ENCODE results near the gene EMSY. TPM values are rescaled to one million over a fixed set of nuclear protein-coding genes. Genes with fewer than 3 reads are reported as not detected.
"Not testable (repeated sequence)": the region's sequence is repeated elsewhere in the genome, so short reads cannot be mapped to it uniquely, and the experiment has no call there.

EMSY gene
- total RNA-seq, 1 donor from 2014 or later: 20.9 TPM

- H3K4me1 ChIP-seq: no peaks in the 10 kb centered on the region
- no peaks in the 10 kb centered on the region for H3K36me3 ChIP-seq
- DNase-seq (no peak), ATAC-seq (no peak)
- intact Hi-C loops (cut with DNase I): no loop called here
- no peak overlapping the region for H3K4me3 ChIP-seq
- no peaks in the 10 kb centered on the region for H3K27me3 ChIP-seq
- H3K9me3 ChIP-seq: no peaks in the 10 kb centered on the region
- H3K27ac ChIP-seq: no peak overlapping the region
- TF ChIP-seq, protein P1, sequence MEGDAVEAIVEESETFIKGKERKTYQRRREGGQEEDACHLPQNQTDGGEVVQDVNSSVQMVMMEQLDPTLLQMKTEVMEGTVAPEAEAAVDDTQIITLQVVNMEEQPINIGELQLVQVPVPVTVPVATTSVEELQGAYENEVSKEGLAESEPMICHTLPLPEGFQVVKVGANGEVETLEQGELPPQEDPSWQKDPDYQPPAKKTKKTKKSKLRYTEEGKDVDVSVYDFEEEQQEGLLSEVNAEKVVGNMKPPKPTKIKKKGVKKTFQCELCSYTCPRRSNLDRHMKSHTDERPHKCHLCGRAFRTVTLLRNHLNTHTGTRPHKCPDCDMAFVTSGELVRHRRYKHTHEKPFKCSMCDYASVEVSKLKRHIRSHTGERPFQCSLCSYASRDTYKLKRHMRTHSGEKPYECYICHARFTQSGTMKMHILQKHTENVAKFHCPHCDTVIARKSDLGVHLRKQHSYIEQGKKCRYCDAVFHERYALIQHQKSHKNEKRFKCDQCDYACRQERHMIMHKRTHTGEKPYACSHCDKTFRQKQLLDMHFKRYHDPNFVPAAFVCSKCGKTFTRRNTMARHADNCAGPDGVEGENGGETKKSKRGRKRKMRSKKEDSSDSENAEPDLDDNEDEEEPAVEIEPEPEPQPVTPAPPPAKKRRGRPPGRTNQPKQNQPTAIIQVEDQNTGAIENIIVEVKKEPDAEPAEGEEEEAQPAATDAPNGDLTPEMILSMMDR (IDR thresholded peaks at IDR 0.05): no peak
Observed at GRCh38 chr11:76568139-76568538, 123.3 kb downstream of the EMSY start.

GRCh38 chr11:76568621-76569020, 123.8 kb downstream of the EMSY start:
- no peaks in the 10 kb centered on the region for H3K4me1 ChIP-seq
- intact Hi-C loops (cut with DNase I): no loop called here
- no peak overlapping the region for H3K27ac ChIP-seq
- ATAC-seq (no peak), DNase-seq (no peak)
- TF ChIP-seq, protein P1 (IDR thresholded peaks at IDR 0.05): no peak
- no peaks in the 10 kb centered on the region for H3K36me3 ChIP-seq
- H3K4me3 ChIP-seq: no peak overlapping the region
- no peaks in the 10 kb centered on the region for H3K9me3 ChIP-seq
- H3K27me3 ChIP-seq: no peaks in the 10 kb centered on the region

DNA sequence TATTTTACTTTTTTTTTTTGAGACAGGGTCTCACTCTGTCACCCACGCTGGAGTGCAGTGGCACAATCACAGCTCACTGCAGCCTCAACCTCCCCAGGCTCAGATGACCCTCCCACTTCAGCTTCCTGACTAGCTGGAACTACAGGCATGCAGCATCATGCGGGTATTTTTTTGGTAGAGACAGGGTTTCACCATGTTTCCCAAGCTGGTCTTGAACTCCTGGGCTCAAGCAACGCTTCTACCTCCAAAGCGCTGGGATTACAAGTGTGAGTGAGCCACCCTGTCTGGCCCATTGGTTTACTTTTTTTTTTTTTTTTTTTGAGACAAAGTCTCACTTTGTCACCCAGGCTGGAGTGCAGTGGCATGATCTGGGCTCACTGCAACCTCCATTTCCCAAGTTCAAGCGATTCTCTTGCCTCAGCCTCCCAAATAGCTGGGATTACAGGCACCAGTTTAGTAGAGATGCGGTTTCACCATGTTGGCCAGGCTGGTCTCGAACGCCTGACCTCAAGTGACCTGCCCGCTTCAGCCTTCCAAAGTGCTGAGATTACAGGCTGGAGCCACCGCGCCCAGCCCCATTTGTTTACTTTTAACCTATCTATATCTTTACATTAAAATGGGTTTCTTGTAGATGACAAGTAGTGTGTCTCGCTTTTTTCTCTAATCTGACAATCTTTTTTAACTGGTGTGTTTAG, 127.5 kb downstream of the EMSY start:
- H3K36me3 ChIP-seq; DNase-seq; intact Hi-C loops (cut with DNase I); H3K9me3 ChIP-seq; ATAC-seq; H3K27me3 ChIP-seq; H3K4me1 ChIP-seq; H3K4me3 ChIP-seq; H3K27ac ChIP-seq: not testable (repeated sequence)

DNA sequence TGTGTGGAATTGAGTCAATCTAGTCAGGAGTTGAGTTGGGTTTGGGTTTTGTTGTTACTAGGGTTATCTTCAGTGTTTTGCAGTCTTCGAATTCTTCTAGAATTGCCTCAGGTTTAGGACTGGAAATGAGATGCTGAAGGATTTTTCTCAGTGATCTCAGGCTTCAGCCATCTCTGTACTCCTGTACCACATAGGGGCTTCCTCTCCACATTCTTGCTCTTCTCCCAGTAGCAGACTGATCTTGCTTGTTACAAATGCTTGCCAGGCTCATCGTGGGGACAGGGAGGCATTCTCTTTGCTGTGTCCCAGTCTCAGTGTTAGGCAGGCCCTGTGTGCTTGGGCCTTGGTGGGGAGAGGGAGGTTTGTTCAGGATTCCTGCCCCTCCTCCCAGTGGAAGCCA, 129.6 kb downstream of the EMSY start:
- H3K4me3 ChIP-seq: no peak overlapping the region
- no peak overlapping the region for H3K27ac ChIP-seq
- no peak for ATAC-seq
- H3K27me3 ChIP-seq: no peaks in the 10 kb centered on the region
- no peaks in the 10 kb centered on the region for H3K9me3 ChIP-seq
- intact Hi-C loops (cut with DNase I): no loop called here
- TF ChIP-seq, protein P1 (IDR thresholded peaks at IDR 0.05): no peak
- DNase-seq: no peak
- no peaks in the 10 kb centered on the region for H3K36me3 ChIP-seq
- peaks cover 12% of the 10 kb centered on the region for H3K4me1 ChIP-seq

- H3K27ac ChIP-seq: no peak overlapping the region
- intact Hi-C loops (cut with DNase I): no loop called here
- no peaks in the 10 kb centered on the region for H3K36me3 ChIP-seq
- ATAC-seq (no peak), DNase-seq (no peak)
- TF ChIP-seq, protein P1 (IDR thresholded peaks at IDR 0.05): no peak
- H3K27me3 ChIP-seq: no peaks in the 10 kb centered on the region
- no peaks in the 10 kb centered on the region for H3K9me3 ChIP-seq
- peaks cover 17% of the 10 kb centered on the region for H3K4me1 ChIP-seq
- no peak overlapping the region for H3K4me3 ChIP-seq
Observed at GRCh38 chr11:76574879-76575278, 130.1 kb downstream of the EMSY start.

GRCh38 chr11:76577226-76577920, 132.6 kb downstream of the EMSY start:
- Histone ChIP-seq H3K9me3 (no peaks in the 10 kb centered on the region), H3K27ac (peak overlapping the region; percentile 67), H3K4me1 (peaks cover 21% of the 10 kb centered on the region), H3K36me3 (no peaks in the 10 kb centered on the region), H3K27me3 (no peaks in the 10 kb centered on the region), H3K4me3 (no peak overlapping the region)
- intact Hi-C loops (cut with DNase I): no loop called here
- peak; percentile 71 for DNase-seq
- peak; percentile 59 for ATAC-seq
- TF ChIP-seq, protein P1 (IDR thresholded peaks at IDR 0.05): no peak
